GM10248 (cell line): Measurements from ENCODE around the gene RPL22.

Experiments
- CTCF ChIA-PET: fragments of 300-600 bp; sonication (Branson Sonifier 250); formaldehyde crosslinking; extraction: SDS; loops from one replicate; lab custom pipeline; 2021; ENCODE audit warnings: antibody characterized with exemption; lab: Yijun Ruan, JAX
- POLR2A ChIA-PET: fragments of 350-650 bp; sonication (Branson Sonifier 250); formaldehyde crosslinking; extraction: SDS; loops from one replicate; lab custom pipeline; 2020; ENCODE audit warnings: antibody characterized with exemption; lab: Yijun Ruan, JAX
- DNase-seq: peaks from one replicate; pipeline ENCODE4 v3.0.0; 2012; ENCODE audit errors: extremely low spot score
- CTCF ChIP-seq: IDR thresholded peaks from 2 replicates; pipeline ENCODE4 v1.5.1; 2012; ENCODE audit warnings: mild to moderate bottlenecking, low read depth; ENCODE audit errors: extremely low read depth, missing control alignments, control extremely low read depth

Gene RPL22

DNA sequence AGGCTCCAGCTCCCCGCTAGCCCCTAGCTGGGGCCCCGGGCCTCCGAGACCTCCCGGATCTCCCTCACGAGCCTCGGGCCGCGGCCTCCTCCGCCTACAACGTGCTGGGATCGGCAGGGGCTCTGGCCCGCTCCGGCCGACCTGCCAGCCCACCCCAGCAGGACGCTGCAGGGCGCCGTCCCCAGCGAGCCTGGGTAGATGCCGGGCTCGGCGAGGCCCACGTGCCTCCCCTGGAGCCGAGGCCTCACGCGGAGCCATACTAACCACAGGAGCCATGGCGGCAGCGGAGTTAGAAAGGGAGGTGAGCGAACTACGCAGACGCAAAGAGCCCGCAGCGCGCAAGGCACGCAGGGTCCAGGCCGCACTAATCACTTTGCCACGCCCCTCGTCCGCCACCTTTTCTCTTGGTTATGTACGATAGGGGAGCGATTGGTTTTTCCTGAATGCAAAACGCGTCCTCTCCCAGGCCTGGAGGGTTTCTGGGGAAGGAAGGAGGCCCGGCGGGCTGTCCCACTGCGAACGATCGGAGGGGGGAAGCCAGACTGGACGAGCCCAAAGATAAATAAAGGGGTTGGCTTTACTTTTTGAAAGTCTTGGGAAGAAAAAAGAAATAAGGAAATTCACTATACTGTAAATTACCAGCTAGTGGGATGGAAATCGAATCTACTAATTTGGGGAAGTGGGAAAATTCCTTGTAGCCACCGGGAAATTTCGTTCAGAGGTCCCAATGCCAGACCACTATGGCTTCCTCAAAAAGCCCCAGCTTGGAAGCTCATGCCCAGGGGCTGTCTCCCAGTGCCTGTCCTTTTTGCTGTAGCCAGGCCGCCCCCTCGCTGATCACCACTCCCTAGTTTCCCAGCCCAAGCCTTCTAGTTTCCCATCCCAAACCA lies at the start of gene RPL22:
Gene RPL22, minus strand, starts transcription at position 298 of the 890 bp plus-strand sequence. Its CDS starts 22 bp downstream, at position 276.
- POLR2A ChIA-PET = interaction anchor here (0.6 kb wide), 1 partner anchor 208 kb away, joined by 7 read pairs; no protein-coding TSS in a partner anchor
- DNase-seq = peak; percentile 94
- no peak for TF ChIP-seq CTCF
- CTCF ChIA-PET = interaction anchor here (0.9 to 1.3 kb wide), 7 partner anchors 8 to 47 kb away, joined by 3 to 5 read pairs (median 3); no protein-coding TSS in a partner anchor

DNA sequence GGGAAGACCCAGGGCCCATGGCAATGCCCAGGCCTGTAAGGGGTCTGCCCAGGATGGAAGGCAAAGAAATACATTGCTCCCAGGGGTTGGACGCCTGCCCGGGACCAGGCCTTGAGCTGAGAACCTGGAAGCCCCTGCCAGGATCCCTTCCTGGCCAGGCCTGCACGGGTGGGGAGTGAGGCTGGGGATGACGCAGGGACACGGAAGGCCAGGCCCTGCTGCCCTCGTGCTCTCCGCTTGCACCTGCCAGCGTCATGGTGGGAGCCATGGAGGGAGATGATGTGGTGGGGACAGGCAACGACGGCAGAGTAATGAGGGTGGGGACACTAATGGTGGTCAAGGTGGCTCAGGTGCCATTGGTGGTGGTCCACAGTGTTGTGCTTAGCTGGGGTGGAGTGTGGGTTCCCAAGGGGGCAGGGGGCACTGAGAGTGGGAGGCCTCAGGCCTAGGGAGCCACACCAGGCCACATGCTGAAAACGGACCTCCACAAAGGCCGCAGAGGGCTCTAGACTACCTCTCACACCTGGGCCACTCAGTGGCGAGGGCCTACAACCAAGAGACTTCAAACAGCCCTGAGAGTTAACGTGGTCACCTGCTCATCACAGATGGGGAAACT lies 48.9 kb upstream of the RPL22 start:
- CTCF ChIA-PET = interaction anchor here (1.1 to 9.6 kb wide), 15 partner anchors 8 to 190 kb away, joined by 3 to 272 read pairs (median 19); partner anchors contain the start of genes GPR153 and ICMT
- no peak for TF ChIP-seq CTCF
- DNase-seq = no peak
- POLR2A ChIA-PET = interaction anchor here (0.6 to 1.5 kb wide), 2 partner anchors 10 to 275 kb away, joined by 3 to 5 read pairs; no protein-coding TSS in a partner anchor

GRCh38 chr1:6247651-6248050 lies 48.3 kb upstream of the RPL22 start:
- DNase-seq = no peak
- TF ChIP-seq CTCF = no peak
- POLR2A ChIA-PET = interaction anchor here (0.5 to 1.5 kb wide), 3 partner anchors 11 to 276 kb away, joined by 3 to 5 read pairs (median 5); no protein-coding TSS in a partner anchor
- CTCF ChIA-PET = interaction anchor here (0.8 to 9.6 kb wide), 28 partner anchors 9 to 220 kb away, joined by 3 to 272 read pairs (median 6); partner anchors contain the start of genes ESPN, GPR153 and ICMT

DNA sequence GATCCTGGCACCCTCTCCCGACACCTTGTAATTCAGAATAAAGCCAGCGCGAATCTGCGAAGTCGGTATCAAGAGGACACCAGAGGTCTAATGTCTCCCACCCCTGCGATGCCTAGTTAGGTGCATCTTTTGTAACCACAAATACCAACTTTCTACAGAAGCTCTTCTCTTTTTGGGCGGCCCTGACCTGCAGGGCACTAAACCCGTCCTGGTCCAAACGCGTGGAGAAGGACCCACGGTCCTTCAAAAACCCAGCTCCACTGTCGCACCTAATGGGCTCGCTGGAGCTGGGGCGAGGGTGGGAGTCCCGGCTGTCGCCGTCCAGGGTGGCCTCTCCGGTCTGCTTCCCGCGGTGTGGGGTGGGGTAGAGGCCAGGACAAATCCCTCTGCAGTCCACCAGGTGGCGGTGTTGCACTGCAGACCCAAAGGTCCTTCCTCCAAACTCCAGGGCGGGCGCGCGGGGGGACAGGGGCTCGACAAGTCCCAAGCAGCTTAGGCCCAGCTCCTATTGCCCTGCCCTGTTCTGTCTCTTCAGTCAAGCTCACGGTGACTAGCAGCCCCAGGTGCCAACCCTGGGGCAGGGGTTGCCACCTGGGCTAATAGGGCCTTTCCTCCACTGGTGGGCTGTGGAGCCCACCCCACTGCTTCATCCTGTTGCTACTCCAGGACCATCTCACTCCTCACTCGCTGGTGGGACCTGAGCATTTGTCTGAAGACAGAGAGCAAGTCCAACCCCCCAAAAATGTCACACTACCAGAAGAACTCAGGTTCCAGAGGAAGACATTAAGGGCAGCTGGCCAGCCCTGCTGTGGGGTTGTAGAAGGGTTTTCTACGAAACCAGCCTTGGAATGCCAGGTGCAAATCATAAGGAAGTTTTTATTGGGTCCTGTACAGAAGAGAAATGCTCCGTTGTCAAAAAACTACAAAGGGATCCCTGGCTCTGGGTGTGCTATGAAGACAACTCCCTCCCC lies 47.4 kb upstream of the RPL22 start:
- POLR2A ChIA-PET = interaction anchor here (0.5 kb wide), 1 partner anchor 196 kb away, joined by 5 read pairs; no protein-coding TSS in a partner anchor
- DNase-seq = peak; percentile 88
- CTCF ChIA-PET = interaction anchor here (0.7 to 9.6 kb wide), 51 partner anchors 8 to 330 kb away, joined by 3 to 272 read pairs (median 4); partner anchors contain the start of genes ESPN, GPR153 and ICMT
- peak; percentile 91 for TF ChIP-seq CTCF

DNA sequence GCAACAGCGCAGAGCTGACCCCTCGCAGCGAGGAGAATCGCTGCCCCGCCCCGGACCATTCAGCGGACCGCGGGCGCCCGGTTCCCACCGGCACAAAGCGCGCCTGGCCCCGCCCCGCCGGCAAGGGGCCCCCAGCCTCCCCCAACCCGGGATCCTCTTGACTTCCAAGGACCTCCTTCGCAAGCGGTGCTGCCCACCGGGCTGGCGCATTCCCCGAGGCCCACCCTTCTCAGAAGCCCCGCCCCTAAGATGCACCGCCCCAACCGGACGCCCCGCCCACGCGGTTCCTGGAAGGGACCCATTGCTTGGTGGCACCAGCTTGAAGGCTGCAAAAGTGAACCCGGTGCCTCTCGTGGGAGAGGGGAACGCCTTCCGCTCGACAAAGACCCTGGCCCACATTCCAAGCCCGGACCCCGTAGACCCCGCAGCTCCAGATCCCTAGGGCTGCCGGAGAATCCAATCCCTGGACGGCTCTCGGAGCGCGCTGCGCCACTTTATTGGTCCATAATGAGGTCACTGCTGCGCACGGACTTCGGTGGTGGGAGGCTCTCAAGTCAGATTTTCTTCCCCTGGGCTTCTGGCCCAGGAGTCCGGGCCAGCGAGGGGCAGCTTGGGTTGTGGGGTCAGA lies 46.6 kb upstream of the RPL22 start:
- DNase-seq = peak; percentile 65
- TF ChIP-seq CTCF = no peak
- ChIA-PET POLR2A (no interaction called here), CTCF (interaction anchor here (0.7 to 9.6 kb wide), 43 partner anchors 7 to 330 kb away, joined by 3 to 272 read pairs (median 6); partner anchors contain the start of genes ESPN, GPR153 and ICMT)
